T-cell (primary cell): ENCODE results near the gene UNK. TPM values are rescaled to one million over a fixed set of nuclear protein-coding genes. Genes with fewer than 3 reads are reported as not detected.

Experiments
- ATAC-seq, 4 experiments: fragments of 200-7000 bp in 3 of 4; fragments of 150-1000 bp in 1 of 4; cut with Tn5 transposase; replicated peaks in 1 of 4; 1 replicate in 3 of 4; 2 replicates in 1 of 4; pipeline ENCODE4 v1.10.0; 2021; ENCODE audit warnings: moderate library complexity in 3 of 4, mild to moderate bottlenecking in 2 of 4, moderate number of reproducible peaks in 1 of 4
- CTCF ChIA-PET, 2 donors: fragments of 300-600 bp; sonication (Branson Sonifier 250); formaldehyde crosslinking; loops; one replicate each; lab custom pipeline; 2022; ENCODE audit warnings: antibody characterized with exemption in 2 of 2; lab: Charles Lee
- POLR2A ChIA-PET, 2 donors: fragments of 300-600 bp; sonication (Branson Sonifier 250); formaldehyde crosslinking; loops; one replicate each; lab custom pipeline; 2022; ENCODE audit warnings: antibody characterized with exemption in 2 of 2; lab: Charles Lee
- DNase-seq, 35 experiments: peaks; one replicate each; pipeline versions ENCODE4 v3.0.0 to v3.0.0-alpha.2; 2013 to 2023
- H3K27ac ChIP-seq: one replicate; pipeline ENCODE4 v1.5.1; 2013; ENCODE audit warnings: low read length
- H3K27me3 ChIP-seq, 2 experiments: replicated peaks in 1 of 2; 1 replicate in 1 of 2; 2 replicates in 1 of 2; pipeline versions ENCODE4 v1.6.1 to v1.7.0; 2013; ENCODE audit warnings: low read length in 1 of 2, mixed read lengths in 1 of 2; ENCODE audit not compliant: control insufficient read depth in 2 of 2, insufficient read depth in 2 of 2; ENCODE audit errors: extremely low read depth in 1 of 2
- H3K36me3 ChIP-seq, 2 donors: 1 replicate in 1 of 2; 2 replicates in 1 of 2; pipeline versions ENCODE4 v1.6.1 to v1.7.0; 2013; ENCODE audit warnings: low read length in 1 of 2; ENCODE audit not compliant: control insufficient read depth in 2 of 2, insufficient read depth in 1 of 2; ENCODE audit errors: extremely low read depth in 1 of 2
- H3K4me1 ChIP-seq, 2 experiments: 1 replicate in 1 of 2; 2 replicates in 1 of 2; pipeline versions ENCODE4 v1.6.1 to v1.7.0; 2013; ENCODE audit warnings: low read length in 2 of 2, mixed read lengths in 1 of 2; ENCODE audit not compliant: insufficient read depth in 2 of 2, control insufficient read depth in 1 of 2; ENCODE audit errors: extremely low read depth in 1 of 2
- H3K4me3 ChIP-seq, 2 donors: 1 replicate in 1 of 2; 2 replicates in 1 of 2; pipeline versions ENCODE4 v1.5.1 to v1.7.0; 2013; ENCODE audit warnings: mild to moderate bottlenecking in 2 of 2, low read length in 1 of 2, moderate library complexity in 1 of 2; ENCODE audit not compliant: control insufficient read depth in 1 of 2; ENCODE audit errors: extremely low read depth in 1 of 2
- H3K9me3 ChIP-seq: 2 replicates; pipeline ENCODE4 v1.7.0; 2013
- H3K27ac Mint-ChIP-seq, 2 donors: one replicate each; pipeline ENCODE4 v1.8.0; 2020 to 2021; ENCODE audit warnings: mild to moderate bottlenecking in 2 of 2, mixed read lengths in 2 of 2
- H3K27me3 Mint-ChIP-seq, 2 donors: one replicate each; pipeline ENCODE4 v1.8.0; 2021 to 2022; ENCODE audit warnings: mixed read lengths in 2 of 2
- H3K36me3 Mint-ChIP-seq: one replicate; pipeline ENCODE4 v1.8.0; 2021; ENCODE audit warnings: mixed read lengths
- H3K4me1 Mint-ChIP-seq, 3 donors: one replicate each; pipeline ENCODE4 v1.8.0; 2020 to 2022; ENCODE audit warnings: mixed read lengths in 3 of 3, mild to moderate bottlenecking in 1 of 3
- H3K4me3 Mint-ChIP-seq, 3 donors: one replicate each; pipeline ENCODE4 v1.8.0; 2020 to 2022; ENCODE audit warnings: mild to moderate bottlenecking in 3 of 3, mixed read lengths in 3 of 3, moderate library complexity in 3 of 3
- H3K9me3 Mint-ChIP-seq, 3 donors: one replicate each; pipeline ENCODE4 v1.8.0; 2020 to 2022; ENCODE audit warnings: mixed read lengths in 3 of 3
- WGBS: methylation state at CpG from one replicate; pipeline ENCODE4 v1.1.5; 2013; ENCODE audit warnings: missing lambda C conversion rate; ENCODE audit not compliant: insufficient coverage; 5-methylcytosine and 5-hydroxymethylcytosine counted together
- total RNA-seq, 35 experiments: library from RNA in 6 of 35; stranded (reverse) in 6 of 35; fragments of 120-200 nt in 1 of 35; gene quantifications; one replicate each; pipeline versions ENCODE4 v1.2.1 to v1.2.4 and lab custom pipeline; 2013 to 2026

Gene UNK
- total RNA-seq, 5 donors from 2014 or later (not counting 1 experiment from before 2014, with no cell fraction given) = 37.1 to 50.3 (median 39.2) TPM

DNA sequence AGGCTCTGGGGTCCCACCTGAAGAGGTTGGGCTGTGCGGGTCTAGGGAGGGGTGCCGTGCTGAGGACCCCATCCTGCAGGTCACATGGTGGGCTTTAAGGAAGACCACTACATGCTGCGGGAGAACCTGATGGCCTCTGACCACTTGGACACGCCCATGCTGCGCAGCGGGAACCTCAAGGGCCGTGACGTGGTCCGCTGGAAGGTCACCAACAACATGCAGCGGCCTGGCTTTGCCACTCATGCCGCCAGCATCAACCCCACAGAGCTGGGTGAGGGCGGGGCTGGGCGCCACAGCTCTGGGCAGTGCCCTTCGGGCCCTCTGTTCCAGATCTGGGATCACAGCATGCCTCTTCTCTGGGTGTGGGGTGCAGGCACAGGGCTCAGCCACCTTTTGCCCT is 44.8 kb upstream of the UNK start:
- no peaks in the 10 kb centered on the region for H3K36me3 Mint-ChIP-seq
- H3K4me1 Mint-ChIP-seq = no peaks in the 10 kb centered on the region
- no peak overlapping the region for H3K27ac Mint-ChIP-seq
- H3K9me3 ChIP-seq = no peaks in the 10 kb centered on the region
- no peak for DNase-seq
- H3K27me3 ChIP-seq = peaks cover 0 to 7% of the 10 kb centered on the region in 2 experiments
- ChIA-PET CTCF (no interaction called here), POLR2A (no interaction called here)
- 89% methylated on average over 14 of the region's 14 CpGs for WGBS
- H3K4me3 Mint-ChIP-seq = no peak overlapping the region
- no peaks in the 10 kb centered on the region for H3K9me3 Mint-ChIP-seq
- H3K4me3 ChIP-seq = no peak overlapping the region
- H3K36me3 ChIP-seq = no peaks in the 10 kb centered on the region
- H3K4me1 ChIP-seq = no peaks in the 10 kb centered on the region
- H3K27ac ChIP-seq = no peak overlapping the region
- H3K27me3 Mint-ChIP-seq = no peaks in the 10 kb centered on the region
- ATAC-seq = no peak

- DNase-seq (no peak), ATAC-seq (no peak)
- no peak overlapping the region for H3K4me3 Mint-ChIP-seq
- no peaks in the 10 kb centered on the region for H3K4me1 Mint-ChIP-seq
- H3K9me3 Mint-ChIP-seq = no peaks in the 10 kb centered on the region
- WGBS = 94% methylated on average over 9 of the region's 17 CpGs
- H3K36me3 ChIP-seq = no peaks in the 10 kb centered on the region
- no peaks in the 10 kb centered on the region for H3K27me3 Mint-ChIP-seq
- H3K9me3 ChIP-seq = no peaks in the 10 kb centered on the region
- H3K36me3 Mint-ChIP-seq = no peaks in the 10 kb centered on the region
- H3K4me1 ChIP-seq = no peaks in the 10 kb centered on the region
- ChIA-PET CTCF (no interaction called here), POLR2A (no interaction called here)
- no peak overlapping the region for H3K4me3 ChIP-seq
- no peak overlapping the region for H3K27ac Mint-ChIP-seq
- peaks cover 0 to 7% of the 10 kb centered on the region in 2 experiments for H3K27me3 ChIP-seq
- H3K27ac ChIP-seq = no peak overlapping the region
Observed at GRCh38 chr17:75740215-75740614, 44.4 kb upstream of the UNK start.

DNA sequence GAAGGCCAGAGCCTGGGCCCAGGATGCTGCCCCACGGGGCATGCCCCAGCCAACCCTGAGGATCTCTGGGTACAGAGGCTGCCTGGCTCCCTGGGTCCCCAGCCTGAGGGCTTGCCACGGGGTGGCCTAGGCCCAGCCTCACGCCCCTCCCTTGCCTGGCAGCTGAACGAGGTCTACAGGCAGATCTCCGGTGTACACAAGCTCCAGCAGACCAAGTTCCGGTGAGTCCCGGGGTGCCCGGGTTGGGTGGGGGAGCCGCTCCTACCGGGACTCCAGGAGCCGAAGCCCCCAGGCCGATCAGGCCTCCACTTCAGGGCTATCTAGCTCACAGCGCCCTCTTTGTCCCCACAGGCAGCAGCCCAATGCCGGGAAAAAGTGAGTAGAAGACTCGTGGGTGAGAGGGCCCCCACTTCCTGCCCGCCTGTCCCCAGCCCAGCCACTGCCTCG is 44.0 kb upstream of the UNK start:
- ChIA-PET CTCF (no interaction called here), POLR2A (no interaction called here)
- no peaks in the 10 kb centered on the region for H3K4me1 ChIP-seq
- H3K4me1 Mint-ChIP-seq = no peaks in the 10 kb centered on the region
- no peak for ATAC-seq
- H3K27ac Mint-ChIP-seq = no peak overlapping the region
- H3K4me3 ChIP-seq = no peak overlapping the region
- peaks cover 0 to 7% of the 10 kb centered on the region in 2 experiments for H3K27me3 ChIP-seq
- H3K27me3 Mint-ChIP-seq = no peaks in the 10 kb centered on the region
- 82% methylated on average over 11 of the region's 17 CpGs for WGBS
- no peak overlapping the region for H3K27ac ChIP-seq
- no peak for DNase-seq
- no peaks in the 10 kb centered on the region for H3K9me3 Mint-ChIP-seq
- no peaks in the 10 kb centered on the region for H3K36me3 Mint-ChIP-seq
- no peaks in the 10 kb centered on the region for H3K9me3 ChIP-seq
- H3K4me3 Mint-ChIP-seq = no peak overlapping the region
- H3K36me3 ChIP-seq = no peaks in the 10 kb centered on the region

DNA sequence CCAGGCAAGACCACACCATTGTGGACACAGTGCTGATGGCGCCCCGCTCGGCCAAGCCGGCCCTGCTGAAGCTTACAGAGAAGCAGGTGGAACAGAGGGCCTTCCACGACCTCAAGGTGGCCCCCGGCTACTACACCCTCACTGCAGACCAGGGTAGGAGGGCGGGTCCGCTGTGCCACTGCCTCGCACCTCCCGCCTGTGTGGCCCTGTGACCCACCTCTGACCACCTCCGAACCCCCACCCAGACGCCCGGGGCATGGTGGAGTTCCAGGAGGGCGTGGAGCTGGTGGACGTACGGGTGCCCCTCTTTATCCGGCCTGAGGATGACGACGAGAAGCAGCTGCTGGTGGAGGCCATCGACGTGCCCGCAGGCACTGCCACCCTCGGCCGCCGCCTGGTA is 42.3 kb upstream of the UNK start:
- DNase-seq (no peak), ATAC-seq (no peak)
- no peaks in the 10 kb centered on the region for H3K9me3 ChIP-seq
- Mint-ChIP-seq H3K4me3 (no peak overlapping the region), H3K9me3 (no peaks in the 10 kb centered on the region), H3K4me1 (no peaks in the 10 kb centered on the region), H3K36me3 (no peaks in the 10 kb centered on the region), H3K27ac (no peak overlapping the region), H3K27me3 (no peaks in the 10 kb centered on the region)
- H3K4me1 ChIP-seq = no peaks in the 10 kb centered on the region
- H3K27ac ChIP-seq = no peak overlapping the region
- H3K27me3 ChIP-seq = peaks cover 0 to 4% of the 10 kb centered on the region in 2 experiments
- CTCF ChIA-PET = no interaction called here
- H3K36me3 ChIP-seq = no peaks in the 10 kb centered on the region
- WGBS = 90% methylated on average over 22 of the region's 25 CpGs
- POLR2A ChIA-PET = no interaction called here
- H3K4me3 ChIP-seq = no peak overlapping the region

GRCh38 chr17:75743625-75744206 is 40.9 kb upstream of the UNK start:
- Mint-ChIP-seq H3K9me3 (no peaks in the 10 kb centered on the region), H3K4me1 (peaks cover 3 to 6% (median 4%) of the 10 kb centered on the region in 3 donors), H3K27me3 (peaks cover 0 to 3% of the 10 kb centered on the region in 2 donors), H3K27ac (no peak overlapping the region), H3K36me3 (no peaks in the 10 kb centered on the region), H3K4me3 (no peak overlapping the region)
- Histone ChIP-seq H3K9me3 (no peaks in the 10 kb centered on the region), H3K4me3 (no peak overlapping the region), H3K4me1 (peaks cover 0 to 7% of the 10 kb centered on the region in 2 experiments), H3K27me3 (peaks cover 0 to 8% of the 10 kb centered on the region in 2 experiments), H3K36me3 (no peaks in the 10 kb centered on the region), H3K27ac (no peak overlapping the region)
- 89% methylated on average over 22 of the region's 25 CpGs for WGBS
- DNase-seq (no peak), ATAC-seq (no peak)
- CTCF ChIA-PET = no interaction called here
- POLR2A ChIA-PET = interaction anchor here in 1 of 2 donors (0.7 kb wide), 1 partner anchor 12 kb away, joined by 3 read pairs; no protein-coding TSS in a partner anchor

DNA sequence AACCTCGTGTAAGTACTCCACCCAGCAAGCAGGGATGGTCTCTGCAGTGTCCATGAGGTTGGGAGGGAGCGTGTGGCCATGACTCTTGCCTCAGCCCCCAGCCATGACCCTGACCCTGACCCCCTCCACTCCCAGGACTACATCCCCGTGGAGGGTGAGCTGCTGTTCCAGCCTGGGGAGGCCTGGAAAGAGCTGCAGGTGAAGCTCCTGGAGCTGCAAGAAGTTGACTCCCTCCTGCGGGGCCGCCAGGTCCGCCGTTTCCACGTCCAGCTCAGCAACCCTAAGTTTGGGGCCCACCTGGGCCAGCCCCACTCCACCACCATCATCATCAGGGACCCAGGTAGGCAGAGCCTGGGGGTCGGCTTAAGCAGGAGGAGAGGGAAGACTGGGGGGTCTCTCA is 35.9 kb upstream of the UNK start:
- no peaks in the 10 kb centered on the region for H3K9me3 Mint-ChIP-seq
- no peak overlapping the region for H3K27ac Mint-ChIP-seq
- H3K27me3 Mint-ChIP-seq = peaks cover 0 to 3% of the 10 kb centered on the region in 2 donors
- Histone ChIP-seq H3K9me3 (no peaks in the 10 kb centered on the region), H3K4me1 (peaks cover 0 to 23% of the 10 kb centered on the region in 2 experiments), H3K4me3 (no peak overlapping the region), H3K36me3 (no peaks in the 10 kb centered on the region), H3K27ac (no peak overlapping the region), H3K27me3 (peaks cover 0 to 4% of the 10 kb centered on the region in 2 experiments)
- ChIA-PET CTCF (interaction anchor here (0.6 to 4.0 kb wide), 12 partner anchors 16 to 631 kb away, joined by 3 to 49 read pairs (median 4); partner anchors contain the start of genes SMIM5 (in 2 of the 2), GALK1 (in 1 of the 2), RECQL5 (in 1 of the 2) and SAP30BP (in 1 of the 2)), POLR2A (interaction anchor here in 1 of 2 donors (0.6 kb wide), 1 partner anchor 27 kb away, joined by 3 read pairs; no protein-coding TSS in a partner anchor)
- WGBS = 100% methylated on average over 1 of the region's 9 CpGs
- H3K4me1 Mint-ChIP-seq = peaks cover 12 to 15% (median 15%) of the 10 kb centered on the region in 3 donors
- no peak overlapping the region for H3K4me3 Mint-ChIP-seq
- no peaks in the 10 kb centered on the region for H3K36me3 Mint-ChIP-seq
- DNase-seq (no peak), ATAC-seq (no peak)
